Esophagus (tissue), 2 donors: ENCODE results near the gene PTPRM. TPM values are rescaled to one million over a fixed set of nuclear protein-coding genes. Genes with fewer than 3 reads are reported as not detected.

ENCODE experiments used
- H3K27ac ChIP-seq, 2 donors: one replicate each; pipeline ENCODE4 v1.5.1; 2013; ENCODE audit warnings: low read depth in 2 of 2, mild to moderate bottlenecking in 2 of 2, inconsistent platforms in 1 of 2, low read length in 1 of 2, moderate library complexity in 1 of 2
- H3K27me3 ChIP-seq, 2 donors: one replicate each; pipeline ENCODE4 v1.6.1; 2013; ENCODE audit warnings: low read length in 2 of 2, control low read depth in 1 of 2, mild to moderate bottlenecking in 1 of 2; ENCODE audit not compliant: insufficient read depth in 2 of 2, control insufficient read depth in 1 of 2
- H3K36me3 ChIP-seq, 2 donors: one replicate each; pipeline ENCODE4 v1.6.1; 2013; ENCODE audit warnings: low read length in 1 of 2; ENCODE audit not compliant: control insufficient read depth in 2 of 2, insufficient read depth in 2 of 2
- H3K4me1 ChIP-seq, 2 donors: one replicate each; pipeline ENCODE4 v1.6.1; 2013; ENCODE audit warnings: low read length in 1 of 2; ENCODE audit not compliant: control insufficient read depth in 2 of 2, insufficient read depth in 2 of 2
- H3K4me3 ChIP-seq, 2 donors: one replicate each; pipeline ENCODE4 v1.5.1; 2013; ENCODE audit warnings: low read length in 2 of 2, mild to moderate bottlenecking in 2 of 2, low read depth in 1 of 2, moderate library complexity in 1 of 2
- H3K9me3 ChIP-seq, 2 donors: one replicate each; pipeline ENCODE4 v1.6.1; 2013; ENCODE audit warnings: mild to moderate bottlenecking in 2 of 2, low read depth in 1 of 2, low read length in 1 of 2, moderate library complexity in 1 of 2; ENCODE audit not compliant: control insufficient read depth in 2 of 2, insufficient read depth in 1 of 2
- WGBS, 2 donors: extraction: QIAGEN DNeasy Blood & Tissue Kit; methylation state at CpG; one replicate each; pipeline ENCODE4 v1.1.7; 2013; 5-methylcytosine and 5-hydroxymethylcytosine counted together
- polyA plus RNA-seq, 2 donors: library from polyadenylated mRNA; stranded (reverse); fragments of 200-250 nt; gene quantifications; one replicate each; pipeline ENCODE4 v1.2.3, GENCODE V29; 2013
- donor health status: healthy with polysubstance abuse.
- donor health status: Bipolar disorder and iron deficiency.

PTPRM gene
- polyA plus RNA-seq, 2 donors, result 6.3 to 10.4 TPM

- Histone ChIP-seq H3K36me3 (no peaks in the 10 kb centered on the region), H3K9me3 (no peaks in the 10 kb centered on the region), H3K27ac (no peak overlapping the region), H3K27me3 (no peaks in the 10 kb centered on the region), H3K4me3 (no peak overlapping the region), H3K4me1 (no peaks in the 10 kb centered on the region)
- WGBS, 2 donors, result 58 to 71% methylated on average over 7 of the region's 7 CpGs
Measured at GRCh38 chr18:8124232-8125146, 557.4 kb downstream of the PTPRM start.

GRCh38 chr18:8130096-8130495 lies 563.0 kb downstream of the PTPRM start:
- Histone ChIP-seq H3K27ac (no peak overlapping the region), H3K36me3 (no peaks in the 10 kb centered on the region), H3K4me3 (no peak overlapping the region), H3K9me3 (no peaks in the 10 kb centered on the region), H3K4me1 (no peaks in the 10 kb centered on the region), H3K27me3 (no peaks in the 10 kb centered on the region)
- WGBS, 2 donors, result 78 to 80% methylated on average over 5 of the region's 5 CpGs

- no peak overlapping the region for H3K27ac ChIP-seq
- H3K36me3 ChIP-seq, result no peaks in the 10 kb centered on the region
- no peaks in the 10 kb centered on the region for H3K27me3 ChIP-seq
- no peaks in the 10 kb centered on the region for H3K4me1 ChIP-seq
- H3K9me3 ChIP-seq, result no peaks in the 10 kb centered on the region
- no peak overlapping the region for H3K4me3 ChIP-seq
Measured at GRCh38 chr18:8133032-8133431, 565.9 kb downstream of the PTPRM start.

- 90 to 91% methylated on average over 1 of the region's 1 CpG for WGBS, 2 donors
Measured at GRCh38 chr18:8133888-8134287, 566.8 kb downstream of the PTPRM start.

GRCh38 chr18:8139127-8139527 lies 572.0 kb downstream of the PTPRM start:
- Histone ChIP-seq H3K4me1 (no peaks in the 10 kb centered on the region), H3K36me3 (no peaks in the 10 kb centered on the region), H3K27me3 (no peaks in the 10 kb centered on the region), H3K9me3 (no peaks in the 10 kb centered on the region), H3K4me3 (no peak overlapping the region), H3K27ac (no peak overlapping the region)
- 66 to 69% methylated on average over 10 of the region's 10 CpGs for WGBS, 2 donors

More at GRCh38 chr18:8133888-8134287, 566.8 kb downstream of the PTPRM start:
- H3K27ac ChIP-seq, result no peak overlapping the region
- H3K27me3 ChIP-seq, result no peaks in the 10 kb centered on the region
- H3K4me3 ChIP-seq, result no peak overlapping the region
- no peaks in the 10 kb centered on the region for H3K9me3 ChIP-seq
- no peaks in the 10 kb centered on the region for H3K36me3 ChIP-seq
- no peaks in the 10 kb centered on the region for H3K4me1 ChIP-seq

- Histone ChIP-seq H3K27ac (no peak overlapping the region), H3K9me3 (no peaks in the 10 kb centered on the region)
- 79 to 82% methylated on average over 7 of the region's 7 CpGs for WGBS, 2 donors
Measured at GRCh38 chr18:8139891-8140406, 572.8 kb downstream of the PTPRM start.

GRCh38 chr18:8140841-8141501 lies 573.9 kb downstream of the PTPRM start:
- H3K4me3 ChIP-seq, result no peak overlapping the region
- H3K9me3 ChIP-seq, result no peaks in the 10 kb centered on the region
- H3K27ac ChIP-seq, result no peak overlapping the region
- H3K27me3 ChIP-seq, result no peaks in the 10 kb centered on the region
- no peaks in the 10 kb centered on the region for H3K36me3 ChIP-seq
- 64 to 73% methylated on average over 8 of the region's 8 CpGs for WGBS, 2 donors
- H3K4me1 ChIP-seq, result no peaks in the 10 kb centered on the region

More at GRCh38 chr18:8139891-8140406, 572.8 kb downstream of the PTPRM start:
- H3K4me3 ChIP-seq, result no peak overlapping the region
- no peaks in the 10 kb centered on the region for H3K27me3 ChIP-seq
- H3K36me3 ChIP-seq, result no peaks in the 10 kb centered on the region
- H3K4me1 ChIP-seq, result no peaks in the 10 kb centered on the region

GRCh38 chr18:8142131-8142711 lies 575.1 kb downstream of the PTPRM start:
- H3K27ac ChIP-seq, result no peak overlapping the region
- 73 to 78% methylated on average over 8 of the region's 8 CpGs for WGBS, 2 donors
- no peaks in the 10 kb centered on the region for H3K4me1 ChIP-seq
- H3K9me3 ChIP-seq, result no peaks in the 10 kb centered on the region
- no peak overlapping the region for H3K4me3 ChIP-seq
- H3K27me3 ChIP-seq, result no peaks in the 10 kb centered on the region
- no peaks in the 10 kb centered on the region for H3K36me3 ChIP-seq

GRCh38 chr18:8142932-8143331 lies 575.8 kb downstream of the PTPRM start:
- H3K4me1 ChIP-seq, result no peaks in the 10 kb centered on the region
- no peaks in the 10 kb centered on the region for H3K27me3 ChIP-seq
- no peak overlapping the region for H3K27ac ChIP-seq
- H3K36me3 ChIP-seq, result no peaks in the 10 kb centered on the region
- 79 to 88% methylated on average over 2 of the region's 2 CpGs for WGBS, 2 donors
- no peaks in the 10 kb centered on the region for H3K9me3 ChIP-seq
- no peak overlapping the region for H3K4me3 ChIP-seq
